Osteoblast (primary cell): ENCODE data around the gene PKD1L1. TPM values are rescaled to one million over a fixed set of nuclear protein-coding genes. Genes with fewer than 3 reads are reported as not detected.

Experiments used
- DNase-seq: peaks from one replicate; pipeline ENCODE4 v3.0.0; 2011; ENCODE audit warnings: low spot score, mixed read lengths; ENCODE audit not compliant: insufficient read length; ENCODE audit errors: missing footprints
- H2AFZ ChIP-seq: 2 replicates; pipeline ENCODE4 v1.6.0; 2011; ENCODE audit warnings: mild to moderate bottlenecking, low read length
- H3K27ac ChIP-seq: 2 replicates; pipeline ENCODE4 v1.5.1; 2011; ENCODE audit warnings: mild to moderate bottlenecking, low read depth, low read length, moderate library complexity
- H3K27me3 ChIP-seq: 2 replicates; pipeline ENCODE4 v1.6.0; 2012; ENCODE audit warnings: mild to moderate bottlenecking, control low read depth, inconsistent platforms, low read length, moderate library complexity; ENCODE audit not compliant: insufficient read depth
- H3K36me3 ChIP-seq: 2 replicates; pipeline ENCODE4 v1.5.1; 2011; ENCODE audit warnings: mild to moderate bottlenecking, low read length, control low read depth, moderate library complexity; ENCODE audit not compliant: insufficient read depth
- H3K4me1 ChIP-seq: 2 replicates; pipeline ENCODE4 v1.5.1; 2011; ENCODE audit warnings: mild to moderate bottlenecking, low read length, control low read depth, moderate library complexity; ENCODE audit not compliant: insufficient read depth
- H3K4me2 ChIP-seq: 2 replicates; pipeline ENCODE4 v1.6.0; 2011; ENCODE audit warnings: mild to moderate bottlenecking, low read length; ENCODE audit not compliant: insufficient read depth
- H3K4me3 ChIP-seq: fragments of 200-600 bp; sonication (generic); 3 replicates; pipeline ENCODE4 v1.5.1; 2012; ENCODE audit warnings: mild to moderate bottlenecking, low read length, inconsistent platforms; ENCODE audit not compliant: insufficient read depth
- H3K79me2 ChIP-seq: 2 replicates; pipeline ENCODE4 v1.6.0; 2012; ENCODE audit warnings: mild to moderate bottlenecking, low read length, control low read depth, inconsistent platforms; ENCODE audit not compliant: insufficient read depth
- H3K9me3 ChIP-seq: 2 replicates; pipeline ENCODE4 v1.5.1; 2011; ENCODE audit warnings: low read depth, low read length, control low read depth
- H4K20me1 ChIP-seq: 2 replicates; pipeline ENCODE4 v1.6.0; 2012; ENCODE audit warnings: mild to moderate bottlenecking, low read length, control low read depth; ENCODE audit not compliant: insufficient read depth
- total RNA-seq: library from RNA; depleted of rRNA; stranded (reverse); fragments of >200 nt; gene quantifications from 2 replicates; pipeline ENCODE4 v1.2.3, GENCODE V29; 2012
- TF ChIP-seq, protein P1 (sequence below): IDR thresholded peaks from 2 replicates; pipeline ENCODE4 v1.5.1; 2011; ENCODE audit warnings: mild to moderate bottlenecking, low read depth, low read length, moderate library complexity; ENCODE audit errors: extremely low read depth

Gene PKD1L1
- total RNA-seq, 1 donor, result under 0.01 TPM

GRCh38 chr7:47843291-47843690, 105.0 kb downstream of the PKD1L1 start:
- H3K4me3 ChIP-seq, result no peak overlapping the region
- no peak overlapping the region for H2AFZ ChIP-seq
- H3K79me2 ChIP-seq, result no peaks in the 10 kb centered on the region
- TF ChIP-seq, protein P1, sequence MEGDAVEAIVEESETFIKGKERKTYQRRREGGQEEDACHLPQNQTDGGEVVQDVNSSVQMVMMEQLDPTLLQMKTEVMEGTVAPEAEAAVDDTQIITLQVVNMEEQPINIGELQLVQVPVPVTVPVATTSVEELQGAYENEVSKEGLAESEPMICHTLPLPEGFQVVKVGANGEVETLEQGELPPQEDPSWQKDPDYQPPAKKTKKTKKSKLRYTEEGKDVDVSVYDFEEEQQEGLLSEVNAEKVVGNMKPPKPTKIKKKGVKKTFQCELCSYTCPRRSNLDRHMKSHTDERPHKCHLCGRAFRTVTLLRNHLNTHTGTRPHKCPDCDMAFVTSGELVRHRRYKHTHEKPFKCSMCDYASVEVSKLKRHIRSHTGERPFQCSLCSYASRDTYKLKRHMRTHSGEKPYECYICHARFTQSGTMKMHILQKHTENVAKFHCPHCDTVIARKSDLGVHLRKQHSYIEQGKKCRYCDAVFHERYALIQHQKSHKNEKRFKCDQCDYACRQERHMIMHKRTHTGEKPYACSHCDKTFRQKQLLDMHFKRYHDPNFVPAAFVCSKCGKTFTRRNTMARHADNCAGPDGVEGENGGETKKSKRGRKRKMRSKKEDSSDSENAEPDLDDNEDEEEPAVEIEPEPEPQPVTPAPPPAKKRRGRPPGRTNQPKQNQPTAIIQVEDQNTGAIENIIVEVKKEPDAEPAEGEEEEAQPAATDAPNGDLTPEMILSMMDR, result no peak
- H3K4me2 ChIP-seq, result no peak overlapping the region
- H3K27ac ChIP-seq, result no peak overlapping the region
- no peaks in the 10 kb centered on the region for H4K20me1 ChIP-seq
- no peaks in the 10 kb centered on the region for H3K36me3 ChIP-seq
- H3K27me3 ChIP-seq, result peaks cover 20% of the 10 kb centered on the region
- H3K4me1 ChIP-seq, result peaks cover 3% of the 10 kb centered on the region
- no peak for DNase-seq
- H3K9me3 ChIP-seq, result no peaks in the 10 kb centered on the region

DNA sequence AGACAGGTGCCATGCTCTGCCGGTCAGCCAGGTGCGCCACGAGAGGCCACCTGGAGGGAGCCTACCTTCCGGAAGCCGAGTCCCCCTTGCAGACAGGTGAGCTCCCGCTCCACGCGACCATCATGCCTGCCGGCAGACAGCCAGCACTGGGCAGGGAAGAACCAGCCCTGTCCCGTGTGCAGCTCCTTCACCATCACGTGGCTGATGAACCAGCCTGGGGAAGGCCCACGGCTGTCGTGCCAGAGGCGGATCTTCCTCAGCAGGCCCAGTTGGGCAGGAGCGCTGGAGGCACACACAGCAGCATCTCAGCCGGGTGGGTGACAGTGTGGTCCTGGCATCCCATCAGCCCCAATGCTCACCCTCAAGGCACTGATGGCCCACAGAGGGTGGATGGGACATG, 108.9 kb downstream of the PKD1L1 start:
- H3K4me3 ChIP-seq, result no peak overlapping the region
- H3K27me3 ChIP-seq, result peaks cover 30% of the 10 kb centered on the region
- no peaks in the 10 kb centered on the region for H3K4me1 ChIP-seq
- no peak overlapping the region for H2AFZ ChIP-seq
- H3K27ac ChIP-seq, result no peak overlapping the region
- no peak for DNase-seq
- H3K79me2 ChIP-seq, result no peaks in the 10 kb centered on the region
- TF ChIP-seq, protein P1, result no peak
- H3K36me3 ChIP-seq, result no peaks in the 10 kb centered on the region
- H4K20me1 ChIP-seq, result no peaks in the 10 kb centered on the region
- H3K9me3 ChIP-seq, result no peaks in the 10 kb centered on the region
- H3K4me2 ChIP-seq, result no peak overlapping the region

DNA sequence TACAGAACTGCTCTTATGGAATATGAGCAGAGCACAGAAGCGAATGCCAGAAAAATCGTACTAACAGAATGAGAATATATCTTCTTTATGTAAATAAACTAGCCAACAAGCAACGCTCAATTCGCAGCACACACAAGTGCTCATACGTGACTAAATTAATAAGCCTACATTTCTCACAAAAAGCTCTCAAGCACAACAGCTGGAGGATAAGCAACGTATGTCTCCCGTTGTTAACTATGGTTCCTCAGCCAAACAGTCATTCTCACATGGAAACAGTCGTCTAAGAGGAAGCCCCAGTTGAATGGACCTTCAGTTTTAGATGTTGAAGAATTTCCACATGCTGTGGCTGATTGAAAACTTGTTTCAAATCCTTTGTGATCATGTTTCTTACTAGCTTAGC, 110.4 kb downstream of the PKD1L1 start:
- Histone ChIP-seq H3K9me3 (no peaks in the 10 kb centered on the region), H3K4me3 (no peak overlapping the region), H3K79me2 (no peaks in the 10 kb centered on the region), H2AFZ (no peak overlapping the region), H3K27me3 (peaks cover 18% of the 10 kb centered on the region), H3K4me1 (no peaks in the 10 kb centered on the region), H4K20me1 (no peaks in the 10 kb centered on the region), H3K27ac (no peak overlapping the region), H3K36me3 (no peaks in the 10 kb centered on the region), H3K4me2 (no peak overlapping the region)
- DNase-seq, result no peak
- TF ChIP-seq, protein P1, result no peak

- Histone ChIP-seq H3K9me3 (no peaks in the 10 kb centered on the region), H3K4me2 (no peak overlapping the region), H3K4me1 (no peaks in the 10 kb centered on the region), H3K36me3 (no peaks in the 10 kb centered on the region), H3K79me2 (no peaks in the 10 kb centered on the region), H3K4me3 (no peak overlapping the region), H4K20me1 (no peaks in the 10 kb centered on the region), H2AFZ (no peak overlapping the region), H3K27ac (no peak overlapping the region), H3K27me3 (peaks cover 10% of the 10 kb centered on the region)
- no peak for DNase-seq
- TF ChIP-seq, protein P1, result no peak
These were observed 111.6 kb downstream of the PKD1L1 start for GRCh38 chr7:47836503-47837202.
